Upper lobe of left lung (tissue), 4 donors: ENCODE data around the gene ZNF860.
"Not testable (repeated sequence)": the region's sequence is repeated elsewhere in the genome, so short reads cannot be mapped to it uniquely, and the experiment has no call there.

Source experiments
- EP300 ChIP-seq, 4 donors: sonication (generic); formaldehyde crosslinking; IDR thresholded peaks; one replicate each; pipeline ENCODE4 v1.5.1; 2017; ENCODE audit warnings: antibody characterized with exemption in 4 of 4, control low read depth in 2 of 4
- POLR2A ChIP-seq, 4 donors: fragments of 450-650 bp; IDR thresholded peaks; one replicate each; pipeline ENCODE4 v1.5.1; 2016 to 2017; ENCODE audit warnings: antibody characterized with exemption in 4 of 4, mild to moderate bottlenecking in 2 of 4
- POLR2AphosphoS5 ChIP-seq, 2 donors: sonication (generic); formaldehyde crosslinking; IDR thresholded peaks; one replicate each; pipeline ENCODE4 v1.5.1; 2017; ENCODE audit warnings: antibody characterized with exemption in 2 of 2
- TF ChIP-seq, protein P1 (sequence below), 6 experiments: fragments of 450-650 bp in 4 of 6; fragments of 200-600 bp in 2 of 6; sonication (generic) in 2 of 6; IDR thresholded peaks; one replicate each; pipeline ENCODE4 v1.5.1; 2016 to 2019; ENCODE audit warnings: antibody characterized with exemption in 6 of 6

DNA sequence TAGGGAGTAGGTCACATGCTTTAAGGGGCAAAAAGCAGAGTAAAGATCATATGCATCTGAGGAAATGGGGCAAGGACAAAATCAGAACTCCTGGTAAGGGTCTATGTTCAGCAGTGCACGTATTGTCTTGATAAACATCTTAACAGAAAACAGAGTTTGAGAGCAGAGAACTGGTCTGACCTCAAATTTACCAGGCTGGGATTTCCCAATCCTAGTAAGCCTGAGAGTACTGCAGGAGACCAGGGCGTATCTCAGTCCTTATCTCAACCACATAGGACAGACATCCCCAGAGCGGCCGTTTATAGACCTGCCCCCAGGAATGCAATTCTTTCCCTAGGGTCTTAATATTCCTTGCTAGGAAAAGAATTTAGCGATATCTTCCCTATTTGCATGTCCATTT, 13.5 kb downstream of the ZNF860 start:
- TF ChIP-seq, protein P1, sequence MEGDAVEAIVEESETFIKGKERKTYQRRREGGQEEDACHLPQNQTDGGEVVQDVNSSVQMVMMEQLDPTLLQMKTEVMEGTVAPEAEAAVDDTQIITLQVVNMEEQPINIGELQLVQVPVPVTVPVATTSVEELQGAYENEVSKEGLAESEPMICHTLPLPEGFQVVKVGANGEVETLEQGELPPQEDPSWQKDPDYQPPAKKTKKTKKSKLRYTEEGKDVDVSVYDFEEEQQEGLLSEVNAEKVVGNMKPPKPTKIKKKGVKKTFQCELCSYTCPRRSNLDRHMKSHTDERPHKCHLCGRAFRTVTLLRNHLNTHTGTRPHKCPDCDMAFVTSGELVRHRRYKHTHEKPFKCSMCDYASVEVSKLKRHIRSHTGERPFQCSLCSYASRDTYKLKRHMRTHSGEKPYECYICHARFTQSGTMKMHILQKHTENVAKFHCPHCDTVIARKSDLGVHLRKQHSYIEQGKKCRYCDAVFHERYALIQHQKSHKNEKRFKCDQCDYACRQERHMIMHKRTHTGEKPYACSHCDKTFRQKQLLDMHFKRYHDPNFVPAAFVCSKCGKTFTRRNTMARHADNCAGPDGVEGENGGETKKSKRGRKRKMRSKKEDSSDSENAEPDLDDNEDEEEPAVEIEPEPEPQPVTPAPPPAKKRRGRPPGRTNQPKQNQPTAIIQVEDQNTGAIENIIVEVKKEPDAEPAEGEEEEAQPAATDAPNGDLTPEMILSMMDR (IDR thresholded peaks at IDR 0.05), result not testable (repeated sequence)
- TF ChIP-seq POLR2A, EP300, POLR2AphosphoS5 (IDR thresholded peaks at IDR 0.05): not testable (repeated sequence)
